Activated naive CD8-positive, alpha-beta T cell treated with anti-CD3 and anti-CD28 coated beads, Interleukin-2, amount 50 U/mL, for 24 hours (primary cell): ENCODE results near the gene BMI1.
A peak's percentile ranks its signal among the peaks of the same experiment; 100 is the strongest.
"Not testable (repeated sequence)": the region's sequence is repeated elsewhere in the genome, so short reads cannot be mapped to it uniquely, and the experiment has no call there.

Source experiments
- ATAC-seq: fragments of 150-1000 bp; cut with Tn5 transposase; one replicate; pipeline ENCODE4 v1.10.0; 2021
- DNase-seq: peaks from one replicate; pipeline ENCODE4 v3.0.0; 2021
- H3K27ac Mint-ChIP-seq: one replicate; pipeline ENCODE4 v1.8.0; 2021; ENCODE audit warnings: mild to moderate bottlenecking, mixed read lengths
- H3K27me3 Mint-ChIP-seq: one replicate; pipeline ENCODE4 v1.8.0; 2021; ENCODE audit warnings: mixed read lengths
- H3K36me3 Mint-ChIP-seq: one replicate; pipeline ENCODE4 v1.8.0; 2021; ENCODE audit warnings: low read depth, mixed read lengths
- H3K4me1 Mint-ChIP-seq: one replicate; pipeline ENCODE4 v1.8.0; 2021; ENCODE audit warnings: mixed read lengths
- H3K4me3 Mint-ChIP-seq: one replicate; pipeline ENCODE4 v1.8.0; 2021; ENCODE audit warnings: mild to moderate bottlenecking, moderate library complexity, mixed read lengths
- H3K9me3 Mint-ChIP-seq: one replicate; pipeline ENCODE4 v1.8.0; 2021; ENCODE audit warnings: mixed read lengths

The BMI1 gene

DNA sequence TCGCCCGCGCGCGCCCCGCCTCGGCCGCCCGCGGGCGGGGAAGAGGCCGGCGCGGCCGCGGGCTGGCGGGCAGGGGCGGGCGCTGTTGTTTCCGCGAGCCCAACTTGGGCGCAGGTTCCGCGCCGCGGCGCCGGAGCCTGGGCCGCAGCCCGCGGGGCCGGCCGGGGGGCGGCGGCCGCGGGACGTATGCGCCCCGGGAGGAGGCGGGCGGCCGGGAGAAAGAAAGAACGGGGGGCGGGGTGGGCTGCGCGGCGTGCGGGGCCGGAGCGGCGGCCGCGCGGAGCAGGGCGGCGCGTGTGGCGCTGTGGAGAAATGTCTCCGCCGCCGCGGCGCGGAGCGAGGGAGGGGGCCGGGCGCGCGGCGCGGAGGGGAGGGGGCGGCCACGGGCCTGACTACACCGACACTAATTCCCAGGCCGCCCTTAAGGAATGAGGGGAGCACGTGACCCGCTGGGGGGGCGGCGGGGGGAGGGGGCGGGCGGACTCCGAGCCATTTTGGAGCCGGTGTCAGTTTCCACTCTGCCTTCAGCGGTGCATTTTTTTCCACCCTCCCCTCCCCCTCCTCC lies at the start of gene BMI1:
Gene BMI1 (plus strand): TSS at position 509 of the 565 bp plus-strand sequence. CDS start 5,351 bp downstream, outside the sequence.
- Mint-ChIP-seq H3K4me1 (peaks cover 63% of the 10 kb centered on the region), H3K27ac (peak within 1 kb of the TSS; percentile 96), H3K4me3 (peak within 1 kb of the TSS; percentile 92), H3K36me3 (peaks cover 18% of the 10 kb centered on the region), H3K9me3 (no peaks in the 10 kb centered on the region), H3K27me3 (peaks cover 38% of the 10 kb centered on the region)
- ATAC-seq (peak; percentile 26), DNase-seq (peak; percentile 65)

DNA sequence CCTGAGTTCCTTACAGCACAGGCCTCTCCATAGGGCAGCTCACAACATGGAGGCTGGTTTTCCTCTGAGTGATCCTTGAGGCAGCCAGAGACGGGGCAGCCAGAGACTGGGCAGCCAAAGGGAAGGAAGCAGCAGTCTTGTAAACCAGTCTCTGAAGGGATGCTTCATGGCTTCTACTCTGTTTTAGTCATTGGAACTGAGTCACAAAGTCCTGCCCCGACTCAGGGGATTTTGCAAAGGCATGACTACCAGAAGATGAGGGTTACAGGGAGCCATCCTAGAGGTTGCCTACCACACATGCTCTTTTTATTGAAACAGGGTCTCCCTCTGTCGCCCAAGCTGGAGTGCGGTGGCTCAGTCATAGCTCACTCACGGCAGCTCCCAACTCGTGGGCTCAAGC lies 49.1 kb upstream of the BMI1 start:
- Mint-ChIP-seq H3K27me3 (peaks cover 7% of the 10 kb centered on the region), H3K4me3 (no peak overlapping the region), H3K9me3 (no peaks in the 10 kb centered on the region), H3K27ac (no peak overlapping the region), H3K36me3 (no peaks in the 10 kb centered on the region), H3K4me1 (peaks cover 2% of the 10 kb centered on the region)
- ATAC-seq (peak; percentile 71), DNase-seq (no peak)

DNA sequence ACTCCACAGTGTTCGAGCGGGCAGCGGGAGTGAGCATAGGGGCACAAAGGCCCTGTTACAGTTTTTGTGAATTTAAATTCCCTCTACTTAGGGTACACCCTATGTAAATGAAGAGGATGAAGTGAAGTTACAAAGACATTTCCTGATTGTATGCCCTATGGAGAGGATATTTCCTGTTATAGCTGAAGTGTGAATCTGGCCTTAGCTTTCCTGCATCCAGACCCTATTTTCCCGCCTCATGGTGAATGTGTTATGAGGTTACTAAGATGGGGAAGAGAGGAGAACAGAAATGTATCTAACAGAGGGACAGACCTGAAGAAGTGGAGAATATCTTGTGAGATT lies 42.5 kb upstream of the BMI1 start:
- Mint-ChIP-seq H3K4me1 (no peaks in the 10 kb centered on the region), H3K27ac (no peak overlapping the region), H3K4me3 (no peak overlapping the region), H3K27me3 (peaks cover 13% of the 10 kb centered on the region), H3K36me3 (no peaks in the 10 kb centered on the region), H3K9me3 (no peaks in the 10 kb centered on the region)
- DNase-seq (no peak), ATAC-seq (no peak)

DNA sequence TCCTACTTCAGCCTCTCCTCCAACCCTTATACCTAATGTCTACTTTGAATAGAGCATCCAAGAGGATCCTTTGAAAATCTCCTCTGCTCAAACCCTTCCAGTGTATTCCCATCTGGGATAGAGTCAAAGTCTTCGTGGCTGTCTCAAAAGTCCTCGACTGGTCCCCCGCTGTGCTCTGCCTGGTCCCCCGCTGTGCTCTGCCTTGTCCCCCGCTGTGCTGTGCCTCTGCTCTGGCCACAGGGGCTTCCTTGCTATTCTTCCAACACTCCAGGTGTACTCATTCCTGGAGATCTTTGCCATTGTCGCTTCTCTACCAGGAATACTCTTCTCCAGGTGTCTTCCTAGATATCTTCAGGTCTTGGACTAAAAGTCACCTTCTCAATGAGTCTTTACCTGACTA lies 40.8 kb upstream of the BMI1 start:
- Mint-ChIP-seq H3K27ac (no peak overlapping the region), H3K27me3 (peaks cover 13% of the 10 kb centered on the region), H3K4me3 (no peak overlapping the region), H3K4me1 (no peaks in the 10 kb centered on the region), H3K36me3 (no peaks in the 10 kb centered on the region), H3K9me3 (no peaks in the 10 kb centered on the region)
- DNase-seq (no peak), ATAC-seq (no peak)

DNA sequence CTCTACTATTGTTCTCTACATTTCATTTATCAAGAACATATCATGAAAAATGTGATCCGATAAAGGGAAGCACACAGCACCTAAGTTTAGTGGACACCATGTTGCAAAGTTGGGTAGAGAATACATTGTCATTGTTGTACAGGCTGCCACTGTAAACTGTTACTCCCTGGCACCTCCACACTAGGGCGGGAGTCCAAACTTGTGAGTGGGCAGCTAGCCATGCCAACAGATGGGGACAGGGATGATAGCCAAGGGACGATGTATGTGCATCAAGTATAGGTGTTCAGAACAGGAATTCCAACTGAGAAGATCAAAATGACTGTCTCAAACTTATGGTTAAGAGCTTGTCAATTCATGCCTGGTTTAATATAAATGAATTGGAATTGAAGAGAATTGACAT lies 35.8 kb upstream of the BMI1 start:
- ATAC-seq (no peak), DNase-seq (no peak)
- H3K27ac Mint-ChIP-seq: no peak overlapping the region
- peaks cover 3% of the 10 kb centered on the region for H3K9me3 Mint-ChIP-seq
- no peak overlapping the region for H3K4me3 Mint-ChIP-seq
- no peaks in the 10 kb centered on the region for H3K4me1 Mint-ChIP-seq
- H3K36me3 Mint-ChIP-seq: no peaks in the 10 kb centered on the region
- peaks cover 10% of the 10 kb centered on the region for H3K27me3 Mint-ChIP-seq

DNA sequence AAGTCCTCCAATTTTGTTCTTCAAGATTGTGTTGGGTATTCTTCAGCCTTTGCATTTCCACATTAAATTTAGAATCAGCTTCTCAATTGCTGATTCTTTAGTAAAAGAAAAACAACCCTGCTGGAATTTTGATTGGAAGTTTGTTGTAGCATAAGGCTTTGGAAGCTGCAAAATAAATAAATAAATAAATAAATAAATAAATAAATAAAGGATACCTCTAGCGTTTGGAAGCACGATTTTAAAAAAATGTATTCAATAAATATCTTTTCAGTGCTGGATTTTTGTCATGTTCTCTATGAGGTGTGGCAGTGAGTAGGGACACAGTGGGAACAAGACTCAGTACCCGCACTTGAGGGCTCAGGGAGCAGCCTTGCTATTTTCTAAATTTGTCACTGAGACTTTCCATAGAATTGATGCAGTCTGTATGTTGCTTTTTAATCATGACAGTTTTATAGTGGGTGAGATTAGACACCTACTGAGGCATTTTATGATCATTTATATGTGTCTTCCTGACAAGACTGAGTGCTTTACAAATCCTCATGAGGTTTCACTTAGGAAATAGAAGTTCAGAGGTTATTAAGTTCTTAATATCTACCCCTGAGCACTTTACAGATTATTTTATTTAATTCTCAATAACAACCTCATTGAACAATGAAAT lies 27.0 kb upstream of the BMI1 start:
- no peaks in the 10 kb centered on the region for H3K36me3 Mint-ChIP-seq
- H3K27ac Mint-ChIP-seq: no peak overlapping the region
- DNase-seq: no peak
- peaks cover 5% of the 10 kb centered on the region for H3K9me3 Mint-ChIP-seq
- H3K4me1 Mint-ChIP-seq: no peaks in the 10 kb centered on the region
- H3K27me3 Mint-ChIP-seq: peaks cover 18% of the 10 kb centered on the region
- ATAC-seq: no peak
- no peak overlapping the region for H3K4me3 Mint-ChIP-seq

DNA sequence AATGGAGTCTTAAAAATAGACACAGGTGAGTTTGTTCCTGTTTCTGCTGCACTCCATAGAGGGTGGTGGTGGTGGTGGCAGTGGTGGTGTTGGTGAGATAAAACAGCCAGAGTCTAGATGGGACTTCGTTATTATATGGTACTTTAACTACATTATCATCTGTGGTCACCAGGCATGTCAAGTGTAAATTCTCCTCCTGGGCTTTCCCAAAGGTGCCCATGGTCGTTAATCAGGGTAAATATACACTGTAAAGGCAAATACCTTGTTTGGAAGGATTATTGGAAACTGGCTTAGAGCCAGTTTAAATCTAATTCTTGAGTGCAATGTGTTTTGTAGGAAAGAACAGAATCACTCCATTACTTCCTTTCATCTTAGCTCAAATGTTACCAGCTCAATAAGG lies 26.2 kb upstream of the BMI1 start:
- Mint-ChIP-seq H3K27me3 (peaks cover 15% of the 10 kb centered on the region), H3K9me3 (peaks cover 5% of the 10 kb centered on the region), H3K4me1 (no peaks in the 10 kb centered on the region), H3K27ac (no peak overlapping the region), H3K4me3 (no peak overlapping the region), H3K36me3 (no peaks in the 10 kb centered on the region)
- ATAC-seq (no peak), DNase-seq (no peak)

DNA sequence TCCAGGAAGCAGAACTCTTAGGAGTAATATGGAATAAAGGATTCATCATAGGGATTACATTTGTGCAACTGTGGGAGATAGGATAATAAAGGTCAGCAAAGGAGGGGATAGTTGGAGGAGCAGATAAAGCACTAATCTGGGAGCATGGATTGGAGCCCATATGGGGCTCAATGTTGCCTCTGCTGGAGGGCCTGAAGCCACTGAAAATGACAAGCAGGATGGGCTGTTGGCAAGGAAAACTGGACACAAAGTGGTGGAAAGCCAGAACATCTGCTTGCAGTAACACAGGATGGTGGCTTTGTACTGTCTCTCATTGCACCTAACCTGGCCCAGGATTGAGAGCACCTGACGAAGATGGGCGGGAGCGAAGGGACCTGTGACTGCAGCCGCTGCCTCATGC lies 19.7 kb upstream of the BMI1 start:
- peaks cover 9% of the 10 kb centered on the region for H3K27me3 Mint-ChIP-seq
- H3K36me3 Mint-ChIP-seq: no peaks in the 10 kb centered on the region
- no peak overlapping the region for H3K4me3 Mint-ChIP-seq
- no peaks in the 10 kb centered on the region for H3K9me3 Mint-ChIP-seq
- DNase-seq (no peak), ATAC-seq (no peak)
- no peaks in the 10 kb centered on the region for H3K4me1 Mint-ChIP-seq
- H3K27ac Mint-ChIP-seq: no peak overlapping the region

DNA sequence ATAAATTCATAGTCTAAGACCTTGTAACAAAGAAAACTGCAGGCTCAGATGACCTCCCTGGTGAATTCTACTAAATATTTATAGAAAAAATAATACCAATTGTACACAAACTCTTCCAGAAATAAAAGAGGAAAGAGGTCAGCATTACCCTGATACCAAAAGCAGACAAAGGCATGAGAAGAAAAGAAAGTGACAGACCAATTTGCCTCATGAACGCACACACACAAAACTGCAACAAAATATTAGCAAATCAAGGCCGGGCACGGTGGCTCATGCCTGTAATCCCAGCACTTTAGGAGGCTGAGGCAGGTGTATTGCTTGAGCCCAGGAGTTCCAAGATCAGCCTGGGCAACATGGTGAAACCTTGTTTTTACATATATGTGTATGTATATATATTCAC lies 17.4 kb upstream of the BMI1 start:
- H3K27ac Mint-ChIP-seq: no peak overlapping the region
- no peaks in the 10 kb centered on the region for H3K36me3 Mint-ChIP-seq
- H3K4me1 Mint-ChIP-seq: peaks cover 1% of the 10 kb centered on the region
- peaks cover 7% of the 10 kb centered on the region for H3K27me3 Mint-ChIP-seq
- ATAC-seq: no peak
- H3K9me3 Mint-ChIP-seq: no peaks in the 10 kb centered on the region
- DNase-seq: no peak
- H3K4me3 Mint-ChIP-seq: no peak overlapping the region

DNA sequence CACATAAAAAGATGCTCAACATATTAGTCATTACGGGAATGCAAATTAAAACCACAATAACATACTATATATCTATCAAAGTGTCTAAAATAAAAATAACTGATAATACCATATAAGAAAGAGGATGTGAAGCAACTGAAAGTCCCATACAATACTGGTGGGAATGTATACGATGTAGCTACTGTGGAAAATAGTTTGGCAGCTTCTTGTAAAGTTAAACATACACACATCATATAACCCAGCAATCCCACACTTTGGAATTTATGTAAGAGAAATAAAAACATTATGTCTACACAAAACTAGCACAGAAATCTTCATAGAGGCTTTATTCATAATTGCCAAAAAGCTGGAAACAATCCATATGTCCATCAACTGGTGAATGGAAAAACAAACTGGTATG lies 15.2 kb upstream of the BMI1 start:
- Mint-ChIP-seq H3K27me3 (peaks cover 10% of the 10 kb centered on the region), H3K4me1 (peaks cover 10% of the 10 kb centered on the region), H3K36me3 (no peaks in the 10 kb centered on the region), H3K4me3 (no peak overlapping the region), H3K27ac (no peak overlapping the region), H3K9me3 (no peaks in the 10 kb centered on the region)
- ATAC-seq: no peak
- DNase-seq: no peak

DNA sequence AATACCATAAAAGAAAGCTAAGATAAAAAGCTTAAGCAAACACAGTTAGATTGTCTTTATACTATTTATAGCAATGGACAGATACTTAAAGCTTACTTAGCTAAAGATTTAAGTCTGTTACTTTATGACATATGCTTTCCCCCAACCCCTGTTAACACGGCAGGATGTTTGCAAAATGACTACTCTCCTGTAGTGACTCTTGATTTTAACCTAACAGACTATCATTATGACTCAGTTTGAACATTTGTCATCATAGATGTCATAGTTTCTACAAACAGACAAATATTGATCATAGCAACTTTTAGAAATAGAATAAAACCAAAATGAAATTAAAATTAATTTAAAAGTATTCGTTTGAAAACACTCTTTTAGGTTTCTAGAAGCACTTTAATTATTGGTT lies 12.5 kb upstream of the BMI1 start:
- Mint-ChIP-seq H3K4me3 (no peak overlapping the region), H3K27ac (no peak overlapping the region), H3K9me3 (no peaks in the 10 kb centered on the region), H3K4me1 (peaks cover 10% of the 10 kb centered on the region), H3K27me3 (peaks cover 22% of the 10 kb centered on the region), H3K36me3 (no peaks in the 10 kb centered on the region)
- peak; percentile 97 for ATAC-seq
- DNase-seq: no peak

DNA sequence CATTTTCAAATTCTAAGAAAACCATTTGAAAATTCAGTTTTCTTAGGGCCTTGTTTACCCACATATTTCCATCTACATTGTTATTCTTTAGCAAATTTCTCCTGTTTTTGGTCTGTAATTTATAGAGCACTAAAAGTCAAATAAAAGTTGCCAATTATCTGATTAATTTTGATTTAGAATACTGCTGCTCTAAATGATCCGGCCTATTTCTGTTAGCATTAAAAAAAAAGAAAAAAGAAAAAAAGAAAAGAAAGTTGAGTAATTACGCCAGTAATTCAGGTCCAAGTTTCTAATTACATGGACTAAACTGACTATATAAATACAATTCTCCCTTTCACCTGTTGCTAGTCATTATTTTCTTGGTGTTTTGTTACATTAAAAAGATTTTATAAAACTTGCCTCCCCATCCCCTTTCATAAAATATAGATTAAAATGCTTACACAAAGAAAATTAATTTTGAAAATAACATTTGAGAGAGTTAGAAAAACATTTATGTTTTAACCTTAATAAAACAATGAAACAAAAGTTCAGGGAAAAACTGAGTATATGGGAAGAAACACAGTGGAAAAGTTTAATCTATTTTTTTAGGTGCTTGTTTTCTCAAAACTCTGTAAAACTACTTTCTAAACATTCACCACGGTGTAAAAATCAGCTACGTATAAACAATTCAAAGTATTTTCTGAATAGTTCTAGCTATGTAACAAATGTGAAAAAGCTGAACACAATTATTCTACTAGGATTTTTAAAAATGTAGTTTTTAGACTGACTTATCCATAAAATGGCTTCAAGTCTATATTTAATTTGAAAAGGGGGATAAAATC lies 11.5 kb upstream of the BMI1 start:
- Mint-ChIP-seq H3K36me3 (no peaks in the 10 kb centered on the region), H3K4me3 (no peak overlapping the region), H3K4me1 (peaks cover 10% of the 10 kb centered on the region), H3K9me3 (no peaks in the 10 kb centered on the region), H3K27ac (peak overlapping the region; percentile 35), H3K27me3 (peaks cover 21% of the 10 kb centered on the region)
- DNase-seq: no peak
- ATAC-seq: no peak

DNA sequence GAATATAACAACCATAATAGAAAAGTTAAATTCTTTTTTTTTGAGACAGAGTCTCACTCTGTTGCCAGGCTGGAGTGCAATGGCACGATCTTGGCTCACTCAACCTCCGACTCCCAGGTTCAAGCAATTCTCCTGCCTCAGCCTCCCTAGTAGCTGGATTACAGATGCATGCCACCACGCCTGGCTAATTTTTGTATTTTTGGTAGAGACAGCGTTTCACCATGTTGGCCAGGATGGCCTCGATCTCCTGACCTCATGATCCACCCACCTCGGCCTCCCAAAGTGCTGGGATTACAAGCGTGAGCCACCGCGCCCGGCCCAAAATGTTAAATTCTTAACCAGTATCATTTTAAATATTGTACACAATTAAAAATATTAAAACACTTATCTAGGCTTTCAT lies 10.9 kb upstream of the BMI1 start:
- H3K9me3 Mint-ChIP-seq: not testable (repeated sequence)

DNA sequence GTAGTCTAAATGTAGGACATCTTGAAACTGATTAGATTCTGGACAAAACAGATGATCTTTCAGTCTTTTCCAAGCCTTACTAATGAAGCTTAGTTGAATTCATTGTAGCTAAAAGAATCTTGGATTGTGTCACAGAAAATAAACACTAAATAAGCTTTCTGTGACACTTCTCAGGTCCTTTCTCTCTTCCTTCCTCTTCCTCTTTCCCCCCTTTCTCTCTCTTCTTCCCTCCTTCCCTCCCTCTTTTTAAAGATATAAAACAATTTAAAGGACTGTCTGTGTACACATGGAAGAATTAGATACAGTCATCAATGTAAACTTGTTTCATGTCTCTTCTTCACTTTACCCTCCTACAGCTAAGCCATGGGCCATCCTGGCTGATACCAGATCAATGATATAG lies 10.0 kb upstream of the BMI1 start:
- Mint-ChIP-seq H3K36me3 (no peaks in the 10 kb centered on the region), H3K4me3 (no peak overlapping the region), H3K27ac (no peak overlapping the region), H3K27me3 (peaks cover 28% of the 10 kb centered on the region), H3K9me3 (no peaks in the 10 kb centered on the region), H3K4me1 (peaks cover 22% of the 10 kb centered on the region)
- ATAC-seq: no peak
- no peak for DNase-seq

More for the DNA sequence above, 10.9 kb upstream of the BMI1 start:
- H3K27ac Mint-ChIP-seq, H3K36me3 Mint-ChIP-seq, DNase-seq, H3K4me3 Mint-ChIP-seq, ATAC-seq: not testable (repeated sequence)
- Mint-ChIP-seq H3K4me1 (peaks cover 13% of the 10 kb centered on the region), H3K27me3 (peaks cover 23% of the 10 kb centered on the region)

DNA sequence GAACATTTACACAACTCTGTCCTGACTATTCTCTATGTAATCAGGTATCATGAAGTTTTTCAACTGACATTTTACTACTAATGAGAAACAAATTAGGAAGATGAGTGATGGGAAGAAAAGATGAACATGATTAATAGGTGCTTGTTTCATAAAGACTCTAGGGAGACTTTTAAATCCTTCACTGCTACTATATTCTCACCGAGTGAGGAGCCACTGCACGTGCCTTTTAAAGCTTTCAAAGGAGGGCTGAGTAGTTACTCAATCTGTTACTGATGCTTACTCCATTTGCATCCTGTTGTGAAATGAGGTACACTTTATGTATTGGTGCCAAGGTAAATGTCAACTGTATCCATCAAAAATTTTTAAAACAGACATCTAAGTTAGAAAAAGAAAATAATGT lies 6.0 kb upstream of the BMI1 start:
- H3K9me3 Mint-ChIP-seq: no peaks in the 10 kb centered on the region
- DNase-seq (no peak), ATAC-seq (no peak)
- peaks cover 2% of the 10 kb centered on the region for H3K36me3 Mint-ChIP-seq
- peaks cover 25% of the 10 kb centered on the region for H3K27me3 Mint-ChIP-seq
- H3K4me1 Mint-ChIP-seq: peaks cover 36% of the 10 kb centered on the region
- H3K27ac Mint-ChIP-seq: no peak overlapping the region
- peak overlapping the region; percentile 91 for H3K4me3 Mint-ChIP-seq
